Hematopoietic multipotent progenitor cell treated with erythropoietin and hydrocortisone succinate and interleukin-3 and kit ligand, for 15 days (in vitro differentiated cells): ENCODE measurements around the gene CLCN2.

ENCODE experiments used
- DNase-seq: peaks from one replicate; pipeline ENCODE4 v3.0.0-alpha.2; 2015; ENCODE audit warnings: low spot score

The CLCN2 gene

DNA sequence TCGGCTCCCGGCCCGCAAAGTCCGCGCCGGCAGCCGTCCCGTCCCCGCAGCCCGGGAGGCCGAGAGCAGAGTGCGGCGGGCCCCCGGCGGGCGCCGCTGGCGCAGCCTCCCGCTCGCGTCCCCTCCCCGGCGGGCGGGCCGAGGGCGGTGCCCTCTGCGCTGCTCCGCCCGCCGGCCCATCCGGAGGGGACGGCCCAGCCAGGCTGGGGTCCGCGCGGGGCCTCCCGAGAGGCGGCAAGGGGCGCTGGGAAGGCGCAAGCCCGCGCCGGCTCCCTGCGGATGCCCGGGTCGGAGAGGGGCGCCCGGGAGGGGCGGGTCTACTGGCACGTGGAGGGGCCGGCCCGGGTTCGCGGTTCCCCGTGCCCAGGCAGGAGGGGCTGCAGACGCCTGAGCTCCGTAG lies at the start of gene CLCN2, which contains the start of gene POLR2H:
Gene CLCN2 (minus strand): TSS at position 74 of the 400 bp plus-strand sequence. CDS start 126 bp downstream, outside the sequence.
Gene POLR2H (plus strand): TSS at position 179 of the 400 bp plus-strand sequence. CDS start 1,783 bp downstream, outside the sequence.
- DNase-seq, result peak; percentile 56

DNA sequence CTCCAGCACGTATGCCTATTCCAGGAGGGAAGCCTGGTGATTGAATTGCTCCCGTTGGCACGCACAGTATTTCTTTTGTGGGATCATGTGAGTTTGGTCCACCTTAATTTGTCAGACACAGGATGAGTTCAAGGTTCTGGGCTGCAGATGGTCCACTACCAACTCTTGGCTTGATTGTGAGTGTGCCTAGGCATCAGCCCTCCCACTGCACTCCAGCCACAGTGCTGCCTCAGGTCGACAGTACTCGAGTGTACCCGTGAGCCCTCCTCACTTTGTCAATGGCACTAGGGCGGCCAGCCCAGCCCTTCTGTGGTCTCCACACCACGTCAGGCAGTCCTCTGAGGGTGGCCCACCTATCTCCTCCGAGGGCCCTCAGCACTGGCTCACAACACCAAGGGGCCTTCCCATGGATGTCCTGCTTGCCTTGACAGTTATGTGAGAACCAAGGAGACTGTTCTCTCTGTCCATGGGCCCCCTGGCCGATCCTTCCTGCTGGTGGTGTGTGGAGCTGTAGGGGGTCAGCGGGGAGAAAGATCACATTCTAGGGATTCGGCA lies 48.6 kb upstream of the CLCN2 start:
- DNase-seq, result no peak

DNA sequence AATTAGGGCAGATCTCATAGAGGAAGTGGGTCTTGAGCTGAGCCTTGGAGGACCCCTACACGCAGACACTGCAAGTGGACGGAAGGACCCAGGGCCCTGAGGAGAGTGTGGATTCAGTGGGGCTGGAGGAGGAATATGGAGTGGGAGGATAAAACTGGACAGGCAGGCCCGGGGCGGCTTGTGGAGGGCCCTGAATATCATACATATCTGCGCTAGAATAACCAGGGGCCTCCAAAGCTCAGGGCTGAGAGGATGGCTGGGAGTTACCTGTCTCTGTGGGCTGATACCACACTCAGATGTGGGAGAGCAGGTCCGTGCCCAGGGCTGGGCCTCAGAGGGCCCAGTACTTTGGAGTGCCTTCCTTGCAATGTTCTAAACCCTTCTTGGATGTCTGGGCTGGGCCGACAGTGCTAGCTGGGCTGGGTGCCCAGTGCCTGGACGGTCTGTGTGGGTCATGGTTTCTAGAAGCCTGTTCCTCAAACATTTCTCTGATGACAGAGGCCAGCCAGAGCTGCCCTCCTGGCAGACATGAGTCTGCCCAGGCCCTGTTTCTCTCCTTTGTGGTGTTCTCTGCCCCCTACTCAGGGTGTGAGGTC lies 48.0 kb upstream of the CLCN2 start:
- DNase-seq, result no peak

DNA sequence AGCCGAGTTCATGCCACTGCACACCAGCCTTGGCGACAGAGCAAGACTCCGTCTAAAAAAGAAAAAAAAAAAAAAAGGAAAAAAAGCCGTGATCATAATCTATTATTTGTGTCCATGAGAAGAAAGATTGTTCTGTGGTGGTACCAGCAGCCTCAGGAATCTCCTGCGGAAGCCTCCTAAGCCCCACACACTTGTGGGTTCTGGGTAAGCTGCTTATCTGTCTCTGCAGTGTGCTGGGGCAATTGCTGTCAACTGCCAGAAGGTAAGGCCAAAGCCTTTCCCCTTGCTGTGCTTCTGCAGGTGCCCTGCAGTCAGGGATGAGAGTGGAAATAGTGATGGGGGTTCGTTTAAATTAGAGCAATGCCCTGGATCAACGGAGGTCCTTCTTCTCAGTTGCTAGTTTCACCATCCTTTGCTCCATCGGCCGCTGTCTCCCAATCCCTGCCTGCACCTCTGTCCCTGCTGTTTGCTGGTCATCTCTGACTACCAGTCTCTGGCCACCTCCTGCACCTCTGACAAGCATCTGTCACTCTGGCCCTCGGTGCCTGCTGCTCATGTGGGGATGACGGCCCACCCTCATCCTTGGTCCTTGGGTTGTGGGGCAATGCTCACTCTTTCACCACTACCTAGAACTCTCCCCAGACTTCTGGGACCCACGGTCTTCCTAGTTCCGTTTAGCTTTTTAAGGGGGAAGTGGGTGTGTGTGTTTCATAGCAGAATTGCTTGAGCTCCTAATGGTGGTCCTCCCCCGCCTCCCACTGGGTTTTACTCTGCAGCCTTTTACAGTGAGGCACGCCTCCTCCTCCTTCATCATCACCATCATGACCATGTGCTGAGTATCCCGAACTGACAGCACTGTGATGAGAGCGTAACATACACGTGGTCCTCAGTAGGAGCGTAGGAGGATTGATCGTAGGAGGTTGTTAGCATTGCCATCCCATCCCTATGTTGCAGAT lies 43.9 kb upstream of the CLCN2 start:
- no peak for DNase-seq

DNA sequence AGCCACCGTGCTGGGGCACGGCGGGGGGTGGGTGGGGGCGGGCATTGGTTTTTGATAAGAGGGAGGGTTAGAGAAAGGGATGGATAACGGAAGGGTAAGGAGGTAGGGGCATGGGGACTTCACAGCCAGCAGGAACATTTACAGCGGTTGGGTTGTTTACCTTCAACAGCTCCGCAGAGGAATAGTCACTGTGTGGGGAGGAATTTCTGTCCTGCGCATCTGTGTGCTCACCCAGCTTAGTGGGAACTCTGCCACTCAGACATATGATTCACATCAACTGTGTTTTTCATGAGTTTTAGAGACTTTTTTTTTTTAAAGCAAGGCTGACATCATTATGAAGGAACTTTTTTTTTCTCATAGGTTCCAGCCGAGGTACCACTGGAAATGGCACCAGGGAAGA lies 38.0 kb upstream of the CLCN2 start:
- no peak for DNase-seq

DNA sequence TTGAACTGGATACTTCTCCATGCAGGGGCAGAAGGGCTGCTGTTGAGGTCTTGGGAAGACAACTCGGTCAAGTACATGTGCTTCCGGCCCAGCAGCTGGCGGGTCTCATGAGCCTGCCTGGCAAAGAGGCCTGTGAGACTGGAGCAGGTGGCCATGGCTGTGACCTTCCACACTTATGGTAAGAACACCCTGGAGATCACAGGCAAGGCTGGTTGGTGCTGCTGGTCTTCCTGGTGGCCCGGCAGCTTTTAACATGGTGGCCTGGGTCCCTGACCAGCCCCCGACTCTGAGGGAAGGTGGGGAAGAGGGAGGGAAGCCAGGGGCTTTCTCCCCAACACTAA lies 33.9 kb upstream of the CLCN2 start:
- no peak for DNase-seq

DNA sequence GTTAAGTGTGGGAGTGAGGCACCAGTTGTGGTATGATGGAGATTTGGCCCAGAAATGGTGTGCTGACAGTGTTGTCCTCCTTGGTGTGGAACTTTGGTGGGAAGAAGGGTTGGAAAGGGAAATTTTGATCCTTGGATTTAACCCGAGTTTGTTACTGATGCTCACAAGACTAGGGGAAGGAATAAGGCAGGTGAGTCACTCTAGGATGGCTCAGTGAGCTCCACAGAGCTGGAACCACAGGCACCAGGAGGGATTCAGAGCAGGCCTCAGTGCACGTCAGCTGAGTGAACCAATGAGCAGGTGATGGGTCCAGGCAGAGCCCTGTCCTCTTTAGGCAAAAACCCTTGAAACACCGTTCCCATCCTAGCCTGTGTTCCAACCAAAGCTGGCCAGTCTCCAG lies 29.9 kb upstream of the CLCN2 start:
- no peak for DNase-seq

DNA sequence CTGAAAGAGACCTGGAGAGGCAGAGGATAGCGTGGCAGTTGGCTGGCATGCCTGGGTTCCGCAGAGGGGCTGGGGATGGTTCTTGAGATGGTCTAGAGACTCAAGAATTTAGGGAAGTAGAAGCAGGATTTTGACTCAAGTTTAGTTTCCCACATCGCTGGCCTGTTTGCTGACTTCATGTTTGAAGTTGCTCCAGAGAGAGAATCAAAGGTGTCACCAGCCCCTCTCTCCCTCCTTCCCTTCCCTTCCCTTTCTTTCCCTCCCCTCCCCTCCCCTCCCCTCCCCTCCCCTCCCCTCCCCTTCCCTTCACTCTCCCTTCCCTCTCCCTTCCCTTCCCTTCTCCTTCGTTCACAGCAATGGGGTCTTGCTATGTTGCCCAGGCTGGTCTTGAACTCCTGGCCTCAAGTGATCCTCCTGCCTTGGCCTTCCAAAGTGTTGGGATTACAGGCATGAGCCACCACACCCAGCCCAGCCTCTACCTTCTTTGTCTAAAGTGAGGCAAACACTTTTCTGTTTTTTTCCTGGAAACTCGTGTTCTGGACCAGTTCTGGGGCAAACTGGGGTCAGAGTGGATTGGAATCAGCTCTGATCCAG lies 28.6 kb upstream of the CLCN2 start:
- DNase-seq, result no peak

DNA sequence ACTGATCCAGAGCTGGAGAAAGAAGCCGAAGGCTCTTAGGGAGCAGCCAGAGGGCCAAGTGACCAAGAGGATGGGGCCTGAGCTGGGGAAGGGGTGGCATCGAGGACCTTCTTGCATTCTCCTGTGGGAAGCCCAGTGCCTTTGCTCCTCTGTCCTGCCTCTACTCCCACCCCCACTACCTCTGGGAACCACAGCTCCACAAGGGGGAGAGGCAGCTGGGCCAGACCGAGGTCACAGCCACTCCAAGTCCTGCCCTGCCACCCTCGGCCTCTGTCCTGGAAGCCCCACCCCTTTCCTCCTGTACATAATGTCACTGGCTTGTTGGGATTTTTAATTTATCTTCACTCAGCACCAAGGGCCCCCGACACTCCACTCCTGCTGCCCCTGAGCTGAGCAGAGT lies 28.0 kb upstream of the CLCN2 start:
- no peak for DNase-seq

DNA sequence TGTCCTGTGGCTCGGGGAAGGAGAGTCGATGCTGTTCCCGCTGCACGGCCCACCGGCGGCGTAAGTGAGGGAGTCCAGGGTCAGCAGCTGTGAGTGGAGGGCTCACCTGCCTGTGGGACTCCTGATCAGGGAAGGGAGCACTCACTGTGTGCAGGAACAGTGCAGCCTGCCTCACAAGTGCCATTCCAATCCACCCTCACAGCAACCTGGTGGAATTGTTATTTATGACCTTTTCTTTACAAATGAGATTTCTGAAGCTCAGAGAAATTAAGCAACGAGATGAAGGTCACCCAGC lies 27.5 kb upstream of the CLCN2 start:
- no peak for DNase-seq

DNA sequence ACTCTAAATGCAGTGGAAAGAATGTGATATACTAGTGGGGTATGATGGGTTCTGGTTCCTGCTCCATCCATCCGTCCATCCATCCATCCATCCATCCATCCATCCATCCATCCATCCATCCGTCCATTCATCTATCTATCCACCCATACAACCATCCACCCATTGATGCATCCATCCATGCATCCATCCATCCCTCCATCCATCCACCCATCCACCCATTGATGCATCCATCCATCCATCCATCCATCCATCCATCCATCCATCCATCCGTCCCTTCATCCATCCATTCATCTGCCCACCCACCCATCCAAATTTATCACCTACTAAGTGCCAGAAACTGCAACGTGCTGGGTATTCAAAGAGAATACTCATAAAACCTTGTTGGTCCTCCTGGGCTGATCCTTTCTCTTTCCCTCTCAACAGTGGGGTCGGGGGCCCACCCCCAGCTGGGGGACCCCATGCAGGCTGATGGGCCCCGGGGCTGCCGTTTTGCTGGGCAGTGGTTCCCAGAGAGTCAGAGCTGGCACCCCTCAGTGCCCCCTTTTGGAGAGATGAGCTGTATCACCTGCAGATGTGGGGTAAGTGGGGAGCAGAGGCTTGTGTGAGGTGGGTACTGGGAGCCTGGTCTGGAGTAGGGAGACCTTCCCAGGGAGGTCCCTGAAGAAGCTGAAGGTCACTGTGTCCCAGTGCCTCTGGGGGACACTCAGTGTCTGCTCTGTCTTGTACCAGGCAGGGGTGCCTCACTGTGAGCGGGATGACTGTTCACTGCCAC lies 26.9 kb upstream of the CLCN2 start:
- DNase-seq, result no peak

DNA sequence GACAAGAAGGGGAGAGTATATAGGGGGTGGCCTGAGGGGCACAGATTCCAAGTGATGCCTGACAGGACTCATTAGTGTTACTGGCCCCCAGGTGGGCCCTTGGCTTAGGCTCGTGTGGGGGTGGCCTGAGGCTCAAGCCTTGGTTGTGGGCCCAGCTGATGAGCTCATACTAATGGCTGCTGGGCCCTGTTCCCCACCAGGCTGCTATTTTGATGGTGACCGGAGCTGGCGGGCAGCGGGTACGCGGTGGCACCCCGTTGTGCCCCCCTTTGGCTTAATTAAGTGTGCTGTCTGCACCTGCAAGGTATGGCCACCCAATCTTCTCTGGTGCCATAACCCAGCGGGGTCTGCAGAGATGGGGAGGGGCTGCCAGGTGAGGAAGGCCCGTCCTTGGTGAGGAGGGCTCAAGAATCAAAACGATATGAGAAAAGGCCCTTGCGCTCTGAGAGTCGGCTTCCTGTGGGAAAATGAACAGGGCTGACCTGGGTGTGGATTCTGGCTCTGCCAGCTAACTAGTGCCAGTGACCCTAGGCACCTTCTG lies 25.8 kb upstream of the CLCN2 start:
- DNase-seq, result no peak

DNA sequence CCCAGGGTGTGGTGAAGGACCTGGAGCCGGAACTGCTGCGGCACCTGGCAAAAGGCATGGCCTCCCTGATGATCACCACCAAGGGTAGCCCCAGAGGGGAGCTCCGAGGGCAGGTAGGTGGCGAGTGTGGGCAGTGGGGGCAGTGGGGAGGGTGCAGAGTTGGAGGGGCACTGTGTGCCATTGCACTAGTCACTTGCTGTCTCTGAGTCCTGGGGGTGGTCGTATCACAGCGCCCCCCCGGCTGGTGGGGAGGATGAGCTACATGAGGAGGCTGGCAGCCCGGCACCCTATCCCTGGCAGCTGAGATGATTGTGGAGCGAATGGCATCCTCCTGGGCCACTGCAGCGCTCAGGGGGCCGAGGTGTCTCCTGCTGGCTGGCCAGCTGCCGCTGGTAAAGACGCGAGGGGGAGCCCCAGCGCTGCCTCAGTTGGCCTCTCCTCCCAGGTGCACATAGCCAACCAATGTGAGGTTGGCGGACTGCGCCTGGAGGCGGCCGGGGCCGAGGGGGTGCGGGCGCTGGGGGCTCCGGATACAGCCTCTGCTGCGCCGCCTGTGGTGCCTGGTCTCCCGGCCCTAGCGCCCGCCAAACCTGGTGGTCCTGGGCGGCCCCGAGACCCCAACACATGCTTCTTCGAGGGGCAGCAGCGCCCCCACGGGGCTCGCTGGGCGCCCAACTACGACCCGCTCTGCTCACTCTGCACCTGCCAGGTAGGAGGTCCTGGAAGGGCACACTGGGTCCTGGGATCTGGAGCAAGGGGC lies 24.8 kb upstream of the CLCN2 start:
- no peak for DNase-seq

DNA sequence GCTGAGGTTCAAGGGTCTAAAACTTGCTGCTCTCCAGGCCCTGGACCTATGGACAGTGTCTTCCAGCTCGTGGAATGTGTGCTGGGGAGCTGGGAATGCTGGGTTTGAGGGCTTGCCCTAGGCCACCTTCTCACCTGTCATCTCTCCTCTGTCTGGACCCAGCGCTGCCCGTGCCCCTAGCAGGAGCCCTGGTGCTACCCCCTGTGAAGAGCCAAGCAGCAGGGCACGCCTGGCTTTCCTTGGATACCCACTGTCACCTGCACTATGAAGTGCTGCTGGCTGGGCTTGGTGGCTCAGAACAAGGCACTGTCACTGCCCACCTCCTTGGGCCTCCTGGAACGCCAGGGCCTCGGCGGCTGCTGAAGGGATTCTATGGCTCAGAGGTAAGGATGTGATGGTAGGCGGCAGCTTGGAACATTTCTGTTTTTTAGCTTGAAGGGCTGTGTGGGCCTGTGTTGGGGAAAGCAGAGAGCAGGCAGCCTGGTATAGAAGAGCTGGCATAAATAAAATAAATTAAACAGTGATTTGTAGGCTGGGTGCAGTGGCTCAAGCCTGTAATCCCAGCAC lies 23.5 kb upstream of the CLCN2 start:
- DNase-seq, result no peak

DNA sequence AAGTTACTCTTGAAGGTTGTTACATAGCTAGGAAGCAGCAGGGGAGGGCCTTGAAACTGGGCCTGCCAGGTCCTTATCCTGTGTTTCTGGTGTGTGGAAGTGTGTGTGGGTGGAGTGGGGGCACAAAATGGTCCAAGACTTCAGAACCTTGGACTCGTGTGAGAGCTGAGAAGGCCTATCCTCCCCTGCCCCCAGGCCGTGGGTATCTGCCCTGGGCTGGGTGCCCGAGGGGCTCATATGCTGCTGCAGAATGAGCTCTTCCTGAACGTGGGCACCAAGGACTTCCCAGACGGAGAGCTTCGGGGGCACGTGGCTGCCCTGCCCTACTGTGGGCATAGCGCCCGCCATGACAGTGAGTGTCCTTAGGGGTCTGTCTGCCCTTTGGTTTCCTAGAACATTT lies 22.9 kb upstream of the CLCN2 start:
- DNase-seq, result no peak

DNA sequence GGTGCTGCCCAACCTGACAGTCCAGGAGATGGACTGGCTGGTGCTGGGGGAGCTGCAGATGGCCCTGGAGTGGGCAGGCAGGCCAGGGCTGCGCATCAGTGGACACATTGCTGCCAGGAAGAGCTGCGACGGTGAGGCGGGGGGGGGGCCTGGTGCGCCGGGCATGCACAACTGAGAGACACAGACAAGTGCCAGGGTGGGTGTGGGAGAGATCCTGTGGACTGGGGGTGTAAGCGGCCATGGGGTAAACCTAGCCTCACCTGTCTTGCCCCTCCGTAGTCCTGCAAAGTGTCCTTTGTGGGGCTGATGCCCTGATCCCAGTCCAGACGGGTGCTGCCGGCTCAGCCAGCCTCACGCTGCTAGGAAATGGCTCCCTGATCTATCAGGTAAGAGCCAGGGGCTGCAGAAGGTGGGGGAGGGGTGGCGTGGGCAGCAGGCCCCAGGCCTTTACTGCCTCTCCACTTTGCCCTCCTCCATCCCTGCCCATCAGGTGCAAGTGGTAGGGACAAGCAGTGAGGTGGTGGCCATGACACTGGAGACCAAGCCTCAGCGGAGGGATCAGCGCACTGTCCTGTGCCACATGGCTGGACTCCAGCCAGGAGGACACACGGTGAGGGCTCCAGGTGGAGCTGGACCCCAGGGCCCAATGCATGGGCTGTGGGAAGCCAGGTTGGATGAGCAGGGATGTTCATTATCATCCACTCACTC lies 21.8 kb upstream of the CLCN2 start:
- no peak for DNase-seq

DNA sequence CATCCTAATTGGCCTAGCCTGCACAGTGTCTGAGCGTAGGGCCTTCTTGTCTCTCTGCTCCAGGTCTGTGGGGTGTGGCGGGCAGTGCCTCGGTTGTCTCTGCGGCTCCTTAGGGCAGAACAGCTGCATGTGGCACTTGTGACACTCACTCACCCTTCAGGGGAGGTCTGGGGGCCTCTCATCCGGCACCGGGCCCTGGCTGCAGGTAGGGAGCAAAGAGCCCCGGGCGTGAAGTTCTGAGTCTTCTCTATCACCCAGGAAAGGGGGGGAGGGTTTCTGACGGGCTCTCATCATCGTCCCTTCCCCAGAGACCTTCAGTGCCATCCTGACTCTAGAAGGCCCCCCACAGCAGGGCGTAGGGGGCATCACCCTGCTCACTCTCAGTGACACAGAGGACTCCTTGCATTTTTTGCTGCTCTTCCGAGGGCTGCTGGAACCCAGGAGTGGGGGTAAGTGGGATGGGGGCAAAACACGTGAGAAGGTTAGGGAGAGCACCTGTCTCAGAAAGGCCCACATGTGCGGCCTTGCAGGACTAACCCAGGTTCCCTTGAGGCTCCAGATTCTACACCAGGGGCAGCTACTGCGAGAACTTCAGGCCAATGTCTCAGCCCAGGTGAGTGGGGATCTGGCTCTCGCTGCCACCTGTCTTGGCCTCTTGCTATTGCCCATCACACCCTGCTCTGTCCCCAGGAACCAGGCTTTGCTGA lies 21.1 kb upstream of the CLCN2 start:
- DNase-seq, result no peak

DNA sequence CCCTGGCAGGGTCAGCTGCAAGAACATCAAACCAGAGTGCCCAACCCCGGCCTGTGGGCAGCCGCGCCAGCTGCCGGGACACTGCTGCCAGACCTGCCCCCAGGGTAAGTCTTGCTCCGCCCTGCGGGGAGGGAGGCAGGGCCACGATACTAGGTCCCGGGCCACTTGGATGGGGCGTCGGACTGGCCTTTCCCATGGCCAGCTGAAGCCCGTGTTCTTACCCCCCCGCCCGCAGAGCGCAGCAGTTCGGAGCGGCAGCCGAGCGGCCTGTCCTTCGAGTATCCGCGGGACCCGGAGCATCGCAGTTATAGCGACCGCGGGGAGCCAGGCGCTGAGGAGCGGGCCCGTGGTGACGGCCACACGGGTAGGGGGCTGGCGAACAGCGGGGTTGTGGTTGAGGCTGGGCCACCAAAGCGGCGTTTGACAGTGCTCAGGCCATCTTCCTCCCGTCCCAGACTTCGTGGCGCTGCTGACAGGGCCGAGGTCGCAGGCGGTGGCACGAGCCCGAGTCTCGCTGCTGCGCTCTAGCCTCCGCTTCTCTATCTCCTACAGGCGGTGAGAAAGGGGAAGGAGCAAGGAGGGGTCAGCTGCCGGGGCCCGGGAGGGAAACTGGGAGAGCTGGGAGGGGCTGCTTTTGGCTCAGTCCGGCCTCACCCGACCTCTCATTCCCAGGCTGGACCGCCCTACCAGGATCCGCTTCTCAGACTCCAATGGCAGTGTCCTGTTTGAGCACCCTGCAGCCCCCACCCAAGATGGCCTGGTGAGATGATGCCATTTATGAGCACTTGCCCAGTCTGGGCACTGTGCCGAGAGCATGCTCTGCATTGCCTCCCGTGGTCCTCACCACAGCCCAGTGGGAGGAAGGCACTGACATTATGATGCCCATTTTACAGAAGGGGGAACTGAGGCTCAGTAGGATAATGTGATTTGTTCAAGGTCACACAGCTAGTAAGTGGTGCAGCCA lies 20.1 kb upstream of the CLCN2 start:
- DNase-seq, result no peak
